ENCODE results near the gene PARP8. TPM values are rescaled to one million over a fixed set of nuclear protein-coding genes. Genes with fewer than 3 reads are reported as not detected.

Gene PARP8
- total RNA-seq, 2 experiments from 2014 or later: 181 to 200 TPM

DNA sequence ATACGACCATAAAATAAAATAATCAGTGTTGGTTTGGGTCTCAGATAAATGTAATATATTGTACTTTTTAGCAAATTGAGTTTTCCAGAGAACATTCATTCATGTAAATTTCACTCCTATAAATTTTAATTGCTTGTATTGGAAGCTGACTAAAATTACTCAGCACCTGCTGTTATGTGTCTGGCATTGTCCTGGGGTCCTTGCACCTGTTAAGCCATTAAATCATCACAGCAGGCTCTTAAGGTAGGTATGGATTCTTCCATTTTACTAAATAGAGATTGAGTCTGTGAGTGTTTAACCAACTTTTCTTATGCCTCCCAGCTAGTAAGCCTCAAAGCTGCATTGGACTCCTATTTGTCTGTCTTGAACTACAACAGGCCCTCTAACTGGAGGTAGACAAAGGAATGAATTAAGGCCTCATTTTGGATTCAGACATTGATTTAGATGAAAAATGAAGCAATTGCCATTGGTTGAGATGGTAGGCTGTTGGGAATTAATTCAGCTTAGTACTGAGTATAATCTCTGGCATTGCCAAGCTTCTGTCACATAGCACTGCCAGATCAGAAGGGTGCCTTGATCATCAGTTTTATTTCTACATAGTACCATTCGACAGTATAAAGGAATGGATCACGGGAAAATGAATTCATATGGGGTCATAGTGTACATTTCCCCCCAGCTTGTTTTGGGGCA is 78.9 kb downstream of the PARP8 start:
- ATAC-seq (ENCODE audit: poor library complexity): no peak
- ChIA-PET POLR2A (interaction anchor here (0.6 to 4.4 kb wide), 8 partner anchors 10 to 397 kb away, joined by 4 to 30 read pairs (median 6); partner anchors contain the start of genes EMB and PARP8), CTCF (no interaction called here)
- DNase-seq: no peak
- intact Hi-C loops (cut with DNase I, micrococcal nuclease): loop anchor here (2.0 to 10.0 kb wide), 4 partner anchors 35 to 308 kb away; partner anchors contain the start of gene PARP8 (in 1 of the 2)
- peak overlapping the region; percentile 90 for H3K27ac Mint-ChIP-seq
- peaks cover 14% of the 10 kb centered on the region for H3K36me3 Mint-ChIP-seq (ENCODE audit: low read depth)
- peaks cover 78% of the 10 kb centered on the region for H3K4me1 Mint-ChIP-seq (ENCODE audit: low read depth)
- peak overlapping the region; percentile 83 for H3K4me3 Mint-ChIP-seq
- TF ChIP-seq, protein P1, sequence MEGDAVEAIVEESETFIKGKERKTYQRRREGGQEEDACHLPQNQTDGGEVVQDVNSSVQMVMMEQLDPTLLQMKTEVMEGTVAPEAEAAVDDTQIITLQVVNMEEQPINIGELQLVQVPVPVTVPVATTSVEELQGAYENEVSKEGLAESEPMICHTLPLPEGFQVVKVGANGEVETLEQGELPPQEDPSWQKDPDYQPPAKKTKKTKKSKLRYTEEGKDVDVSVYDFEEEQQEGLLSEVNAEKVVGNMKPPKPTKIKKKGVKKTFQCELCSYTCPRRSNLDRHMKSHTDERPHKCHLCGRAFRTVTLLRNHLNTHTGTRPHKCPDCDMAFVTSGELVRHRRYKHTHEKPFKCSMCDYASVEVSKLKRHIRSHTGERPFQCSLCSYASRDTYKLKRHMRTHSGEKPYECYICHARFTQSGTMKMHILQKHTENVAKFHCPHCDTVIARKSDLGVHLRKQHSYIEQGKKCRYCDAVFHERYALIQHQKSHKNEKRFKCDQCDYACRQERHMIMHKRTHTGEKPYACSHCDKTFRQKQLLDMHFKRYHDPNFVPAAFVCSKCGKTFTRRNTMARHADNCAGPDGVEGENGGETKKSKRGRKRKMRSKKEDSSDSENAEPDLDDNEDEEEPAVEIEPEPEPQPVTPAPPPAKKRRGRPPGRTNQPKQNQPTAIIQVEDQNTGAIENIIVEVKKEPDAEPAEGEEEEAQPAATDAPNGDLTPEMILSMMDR (IDR thresholded peaks at IDR 0.05): no peak
- Histone ChIP-seq H3K4me1 (ENCODE audit: insufficient read depth, low read length) (peaks cover 27% of the 10 kb centered on the region), H3K9me3 (ENCODE audit: control insufficient read depth in 1 of 2, insufficient read depth in 1 of 2, low read length in 2 of 2) (peaks cover 0 to 4% of the 10 kb centered on the region in 2 experiments), H3K27ac (ENCODE audit: low read depth in 1 of 2, low read length in 2 of 2) (peak overlapping the region; percentile 68 to 71), H3K27me3 (ENCODE audit: control insufficient read depth in 1 of 2, insufficient read depth in 2 of 2, low read length in 2 of 2) (no peaks in the 10 kb centered on the region), H3K4me3 (ENCODE audit: low read length) (peak overlapping the region; percentile 46), H3K36me3 (ENCODE audit: insufficient read depth, low read length) (peaks cover 1% of the 10 kb centered on the region)
- H3K27me3 Mint-ChIP-seq: no peaks in the 10 kb centered on the region
- H3K9me3 Mint-ChIP-seq: peaks cover 3% of the 10 kb centered on the region

DNA sequence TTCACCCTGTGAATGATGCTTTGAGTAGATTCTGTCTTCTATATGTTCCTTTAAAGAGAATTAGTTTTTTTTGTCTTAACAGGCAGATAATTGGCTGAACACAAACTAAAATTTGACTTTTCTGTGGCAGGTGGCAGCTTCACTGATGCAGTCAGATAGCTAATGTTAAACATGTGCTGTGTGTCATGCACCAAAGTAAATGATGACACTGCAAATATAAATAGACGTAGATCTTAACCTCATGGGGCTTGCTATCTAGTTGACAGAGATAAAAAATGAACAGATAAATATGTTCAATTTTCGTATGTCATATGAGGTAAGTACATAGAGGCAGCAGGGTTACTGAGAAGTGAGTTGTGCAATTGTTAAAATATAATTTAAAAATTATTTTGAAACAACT is 82.7 kb downstream of the PARP8 start:
- intact Hi-C loops (cut with DNase I, micrococcal nuclease): loop anchor here (5.0 to 10.0 kb wide), 3 partner anchors 82 to 312 kb away; partner anchors contain the start of gene PARP8 (in 1 of the 2)

DNA sequence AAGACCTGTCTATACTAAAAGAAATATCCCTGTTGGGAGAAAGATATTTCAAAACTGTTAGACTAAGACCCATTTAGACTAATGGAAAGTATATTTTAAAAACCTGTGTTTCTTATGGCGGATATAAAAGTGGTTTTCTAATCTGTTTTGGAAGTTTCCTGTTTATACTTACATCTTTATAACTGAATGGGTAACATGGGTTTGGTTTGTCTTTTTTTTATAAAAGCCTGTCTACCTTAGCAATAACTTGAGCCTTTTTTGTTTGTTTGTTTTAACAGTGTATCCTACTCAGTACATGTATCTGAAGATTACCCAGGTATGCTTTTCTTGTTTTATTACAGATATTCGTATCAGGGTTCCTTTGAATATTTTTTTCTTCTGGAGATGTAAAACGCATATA is 83.4 kb downstream of the PARP8 start:
- no peaks in the 10 kb centered on the region for H3K27me3 ChIP-seq (ENCODE audit: control insufficient read depth in 1 of 2, insufficient read depth in 2 of 2, low read length in 2 of 2)
- DNase-seq (peak in 1 of 14 experiments; percentile 68), ATAC-seq (ENCODE audit: poor library complexity) (peak; percentile 27)
- Mint-ChIP-seq H3K27ac (peak overlapping the region; percentile 90), H3K4me1 (ENCODE audit: low read depth) (peaks cover 63% of the 10 kb centered on the region), H3K9me3 (peaks cover 3% of the 10 kb centered on the region), H3K4me3 (peak overlapping the region; percentile 78), H3K27me3 (no peaks in the 10 kb centered on the region), H3K36me3 (ENCODE audit: low read depth) (peaks cover 30% of the 10 kb centered on the region)
- no peaks in the 10 kb centered on the region for H3K36me3 ChIP-seq (ENCODE audit: insufficient read depth, low read length)
- intact Hi-C loops (cut with DNase I, micrococcal nuclease): loop anchor here (2.0 to 10.0 kb wide), 5 partner anchors 83 to 313 kb away; partner anchors contain the start of genes EMB (in 1 of the 2) and PARP8 (in 1 of the 2)
- H3K4me1 ChIP-seq (ENCODE audit: insufficient read depth, low read length): peaks cover 10% of the 10 kb centered on the region
- peaks cover 0 to 4% of the 10 kb centered on the region in 2 experiments for H3K9me3 ChIP-seq (ENCODE audit: control insufficient read depth in 1 of 2, insufficient read depth in 1 of 2, low read length in 2 of 2)
- no peak overlapping the region for H3K4me3 ChIP-seq (ENCODE audit: low read length)
- H3K27ac ChIP-seq (ENCODE audit: low read depth in 1 of 2, low read length in 2 of 2): peak overlapping the region in 1 of 2 donors; percentile 31
- ChIA-PET POLR2A (no interaction called here), CTCF (interaction anchor here (1.2 to 3.3 kb wide), 3 partner anchors 166 to 309 kb away, joined by 3 to 10 read pairs (median 6); partner anchors contain the start of gene EMB)
- TF ChIP-seq, protein P1 (IDR thresholded peaks at IDR 0.05): no peak

More for the DNA sequence above, 82.7 kb downstream of the PARP8 start:
- TF ChIP-seq, protein P1 (IDR thresholded peaks at IDR 0.05): no peak
- H3K27me3 Mint-ChIP-seq: no peaks in the 10 kb centered on the region
- CTCF ChIA-PET: interaction anchor here (1.3 kb wide), 2 partner anchors 25 to 309 kb away, joined by 3 to 5 read pairs; partner anchors contain the start of gene EMB
- H3K4me3 ChIP-seq (ENCODE audit: low read length): no peak overlapping the region
- no peaks in the 10 kb centered on the region for H3K36me3 ChIP-seq (ENCODE audit: insufficient read depth, low read length)
- no peak for DNase-seq
- no peak for ATAC-seq (ENCODE audit: poor library complexity)
- H3K36me3 Mint-ChIP-seq (ENCODE audit: low read depth): peaks cover 25% of the 10 kb centered on the region
- H3K9me3 Mint-ChIP-seq: peaks cover 3% of the 10 kb centered on the region
- H3K27me3 ChIP-seq (ENCODE audit: control insufficient read depth in 1 of 2, insufficient read depth in 2 of 2, low read length in 2 of 2): no peaks in the 10 kb centered on the region
- POLR2A ChIA-PET: interaction anchor here (0.5 to 1.8 kb wide), 3 partner anchors 11 to 81 kb away, joined by 3 to 8 read pairs (median 3); no protein-coding TSS in a partner anchor
- H3K4me3 Mint-ChIP-seq: peak overlapping the region; percentile 9
- peak overlapping the region in 1 of 2 donors; percentile 6 for H3K27ac ChIP-seq (ENCODE audit: low read depth in 1 of 2, low read length in 2 of 2)
- peaks cover 0 to 4% of the 10 kb centered on the region in 2 experiments for H3K9me3 ChIP-seq (ENCODE audit: control insufficient read depth in 1 of 2, insufficient read depth in 1 of 2, low read length in 2 of 2)
- H3K4me1 ChIP-seq (ENCODE audit: insufficient read depth, low read length): peaks cover 11% of the 10 kb centered on the region
- peaks cover 70% of the 10 kb centered on the region for H3K4me1 Mint-ChIP-seq (ENCODE audit: low read depth)
- H3K27ac Mint-ChIP-seq: peak overlapping the region; percentile 90

All from CD4-positive, alpha-beta T cell (primary cell).